ENCODE results near the gene RNF215.
"Not testable (repeated sequence)": the region's sequence is repeated elsewhere in the genome, so short reads cannot be mapped to it uniquely, and the experiment has no call there.

RNF215 gene

GRCh38 chr22:30362651-30363281 is 24.4 kb downstream of the RNF215 start:
- no peak for DNase-seq (ENCODE audit: low spot score)

GRCh38 chr22:30361916-30362650 is 25.1 kb downstream of the RNF215 start:
- no peak for DNase-seq (ENCODE audit: low spot score)

- DNase-seq (ENCODE audit: low spot score): no peak
These were observed 28.7 kb downstream of the RNF215 start for GRCh38 chr22:30358541-30358940.

GRCh38 chr22:30357650-30358215 is 29.5 kb downstream of the RNF215 start:
- DNase-seq (ENCODE audit: low spot score): no peak

GRCh38 chr22:30357236-30357570 is 30.0 kb downstream of the RNF215 start:
- DNase-seq (ENCODE audit: low spot score): no peak

GRCh38 chr22:30356449-30357235 is 30.6 kb downstream of the RNF215 start, which contains the start of the genes CCDC157 and SF3A1:
TSS of gene CCDC157 (plus strand) at chr22:30357007. CDS start at chr22:30366001, 8,994 bp downstream.
TSS of gene SF3A1 (minus strand) at chr22:30356894. CDS start at chr22:30356792, 102 bp downstream.
- DNase-seq (ENCODE audit: low spot score): peak; percentile 88

- no peak for DNase-seq (ENCODE audit: low spot score)
These were observed 32.6 kb downstream of the RNF215 start for GRCh38 chr22:30354644-30355043.

- no peak for DNase-seq (ENCODE audit: low spot score)
These were observed 36.0 kb downstream of the RNF215 start for GRCh38 chr22:30351226-30351625.

- no peak for DNase-seq (ENCODE audit: low spot score)
These were observed 38.4 kb downstream of the RNF215 start for GRCh38 chr22:30348809-30349208.

GRCh38 chr22:30348404-30348803 is 38.8 kb downstream of the RNF215 start:
- DNase-seq (ENCODE audit: low spot score): no peak

GRCh38 chr22:30347255-30347892 is 39.8 kb downstream of the RNF215 start:
- no peak for DNase-seq (ENCODE audit: low spot score)

GRCh38 chr22:30344447-30345200 is 42.6 kb downstream of the RNF215 start:
- DNase-seq (ENCODE audit: low spot score): no peak

GRCh38 chr22:30340911-30341685 is 46.1 kb downstream of the RNF215 start:
- DNase-seq (ENCODE audit: low spot score): no peak

- no peak for DNase-seq (ENCODE audit: low spot score)
These were observed 48.4 kb downstream of the RNF215 start for GRCh38 chr22:30338802-30339201.

- not testable (repeated sequence) for DNase-seq (ENCODE audit: low spot score)
These were observed 48.9 kb downstream of the RNF215 start for GRCh38 chr22:30338341-30338740.

GRCh38 chr22:30337461-30337778 is 49.8 kb downstream of the RNF215 start:
- no peak for DNase-seq (ENCODE audit: low spot score)

GRCh38 chr22:30336752-30337460 is 50.3 kb downstream of the RNF215 start:
- no peak for DNase-seq (ENCODE audit: low spot score)

GRCh38 chr22:30335236-30335635 is 52.0 kb downstream of the RNF215 start:
- DNase-seq (ENCODE audit: low spot score): no peak

GRCh38 chr22:30334646-30335045 is 52.6 kb downstream of the RNF215 start:
- DNase-seq (ENCODE audit: low spot score): no peak

GRCh38 chr22:30333707-30334087 is 53.5 kb downstream of the RNF215 start:
- no peak for DNase-seq (ENCODE audit: low spot score)

Measured in LoVo (cell line).